T-cell (primary cell): Measurements from ENCODE around the gene HLA-DOB. TPM values are rescaled to one million over a fixed set of nuclear protein-coding genes. Genes with fewer than 3 reads are reported as not detected.
A peak's percentile ranks its signal among the peaks of the same experiment; 100 is the strongest.

Source experiments
- ATAC-seq, 4 experiments: fragments of 200-7000 bp in 3 of 4; fragments of 150-1000 bp in 1 of 4; cut with Tn5 transposase; replicated peaks in 1 of 4; 1 replicate in 3 of 4; 2 replicates in 1 of 4; pipeline ENCODE4 v1.10.0; 2021; ENCODE audit warnings: moderate library complexity in 3 of 4, mild to moderate bottlenecking in 2 of 4, moderate number of reproducible peaks in 1 of 4
- CTCF ChIA-PET, 2 donors: fragments of 300-600 bp; sonication (Branson Sonifier 250); formaldehyde crosslinking; loops; one replicate each; lab custom pipeline; 2022; ENCODE audit warnings: antibody characterized with exemption in 2 of 2; lab: Charles Lee
- POLR2A ChIA-PET, 2 donors: fragments of 300-600 bp; sonication (Branson Sonifier 250); formaldehyde crosslinking; loops; one replicate each; lab custom pipeline; 2022; ENCODE audit warnings: antibody characterized with exemption in 2 of 2; lab: Charles Lee
- DNase-seq, 35 experiments: peaks; one replicate each; pipeline versions ENCODE4 v3.0.0 to v3.0.0-alpha.2; 2013 to 2023
- H3K27ac ChIP-seq: one replicate; pipeline ENCODE4 v1.5.1; 2013; ENCODE audit warnings: low read length
- H3K27me3 ChIP-seq, 2 experiments: replicated peaks in 1 of 2; 1 replicate in 1 of 2; 2 replicates in 1 of 2; pipeline versions ENCODE4 v1.6.1 to v1.7.0; 2013; ENCODE audit warnings: low read length in 1 of 2, mixed read lengths in 1 of 2; ENCODE audit not compliant: control insufficient read depth in 2 of 2, insufficient read depth in 2 of 2; ENCODE audit errors: extremely low read depth in 1 of 2
- H3K36me3 ChIP-seq, 2 donors: 1 replicate in 1 of 2; 2 replicates in 1 of 2; pipeline versions ENCODE4 v1.6.1 to v1.7.0; 2013; ENCODE audit warnings: low read length in 1 of 2; ENCODE audit not compliant: control insufficient read depth in 2 of 2, insufficient read depth in 1 of 2; ENCODE audit errors: extremely low read depth in 1 of 2
- H3K4me1 ChIP-seq, 2 experiments: 1 replicate in 1 of 2; 2 replicates in 1 of 2; pipeline versions ENCODE4 v1.6.1 to v1.7.0; 2013; ENCODE audit warnings: low read length in 2 of 2, mixed read lengths in 1 of 2; ENCODE audit not compliant: insufficient read depth in 2 of 2, control insufficient read depth in 1 of 2; ENCODE audit errors: extremely low read depth in 1 of 2
- H3K4me3 ChIP-seq, 2 donors: 1 replicate in 1 of 2; 2 replicates in 1 of 2; pipeline versions ENCODE4 v1.5.1 to v1.7.0; 2013; ENCODE audit warnings: mild to moderate bottlenecking in 2 of 2, low read length in 1 of 2, moderate library complexity in 1 of 2; ENCODE audit not compliant: control insufficient read depth in 1 of 2; ENCODE audit errors: extremely low read depth in 1 of 2
- H3K9me3 ChIP-seq: 2 replicates; pipeline ENCODE4 v1.7.0; 2013
- H3K27ac Mint-ChIP-seq, 2 donors: one replicate each; pipeline ENCODE4 v1.8.0; 2020 to 2021; ENCODE audit warnings: mild to moderate bottlenecking in 2 of 2, mixed read lengths in 2 of 2
- H3K27me3 Mint-ChIP-seq, 2 donors: one replicate each; pipeline ENCODE4 v1.8.0; 2021 to 2022; ENCODE audit warnings: mixed read lengths in 2 of 2
- H3K36me3 Mint-ChIP-seq: one replicate; pipeline ENCODE4 v1.8.0; 2021; ENCODE audit warnings: mixed read lengths
- H3K4me1 Mint-ChIP-seq, 3 donors: one replicate each; pipeline ENCODE4 v1.8.0; 2020 to 2022; ENCODE audit warnings: mixed read lengths in 3 of 3, mild to moderate bottlenecking in 1 of 3
- H3K4me3 Mint-ChIP-seq, 3 donors: one replicate each; pipeline ENCODE4 v1.8.0; 2020 to 2022; ENCODE audit warnings: mild to moderate bottlenecking in 3 of 3, mixed read lengths in 3 of 3, moderate library complexity in 3 of 3
- H3K9me3 Mint-ChIP-seq, 3 donors: one replicate each; pipeline ENCODE4 v1.8.0; 2020 to 2022; ENCODE audit warnings: mixed read lengths in 3 of 3
- WGBS: methylation state at CpG from one replicate; pipeline ENCODE4 v1.1.5; 2013; ENCODE audit warnings: missing lambda C conversion rate; ENCODE audit not compliant: insufficient coverage; 5-methylcytosine and 5-hydroxymethylcytosine counted together
- total RNA-seq, 35 experiments: library from RNA in 6 of 35; stranded (reverse) in 6 of 35; fragments of 120-200 nt in 1 of 35; gene quantifications; one replicate each; pipeline versions ENCODE4 v1.2.1 to v1.2.4 and lab custom pipeline; 2013 to 2026

The HLA-DOB gene
- total RNA-seq, 5 donors from 2014 or later (not counting 1 experiment from before 2014, with no cell fraction given) = 3.3 to 8.2 (median 3.9) TPM

DNA sequence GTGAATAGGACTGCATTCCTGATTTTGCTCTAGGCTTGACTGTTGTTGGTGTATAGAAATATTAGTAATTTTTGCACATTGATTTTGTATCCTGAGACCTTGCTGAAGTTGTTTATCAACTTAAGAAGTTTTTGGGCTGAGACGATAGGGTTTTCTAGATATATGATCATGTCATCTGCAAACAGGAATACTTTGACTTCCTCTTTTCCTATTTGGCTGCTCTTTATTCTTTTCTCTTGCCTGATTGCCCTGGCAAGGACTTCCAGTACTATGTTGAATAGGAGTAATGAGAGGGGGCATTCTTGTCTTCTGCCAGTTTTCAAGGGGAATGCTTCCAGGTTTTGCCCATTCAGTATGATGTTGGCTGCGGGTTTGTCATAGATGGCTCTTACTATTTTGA, 13.4 kb downstream of the HLA-DOB start:
- ChIA-PET CTCF (no interaction called here), POLR2A (no interaction called here)
- Mint-ChIP-seq H3K4me1 (peaks cover 0 to 5% (median 4%) of the 10 kb centered on the region in 3 donors), H3K27ac (no peak overlapping the region), H3K27me3 (peaks cover 49 to 56% of the 10 kb centered on the region in 2 donors), H3K36me3 (no peaks in the 10 kb centered on the region), H3K4me3 (no peak overlapping the region), H3K9me3 (peaks cover 2 to 8% (median 7%) of the 10 kb centered on the region in 3 donors)
- Histone ChIP-seq H3K9me3 (no peaks in the 10 kb centered on the region), H3K4me1 (peaks cover 0 to 5% of the 10 kb centered on the region in 2 experiments), H3K36me3 (no peaks in the 10 kb centered on the region), H3K27me3 (peaks cover 0 to 9% of the 10 kb centered on the region in 2 experiments), H3K27ac (no peak overlapping the region), H3K4me3 (no peak overlapping the region)
- no peak for DNase-seq
- ATAC-seq = no peak
- 60% methylated on average over 1 of the region's 2 CpGs for WGBS

- no peaks in the 10 kb centered on the region for H3K36me3 Mint-ChIP-seq
- no peak overlapping the region for H3K4me3 Mint-ChIP-seq
- no peak overlapping the region for H3K4me3 ChIP-seq
- H3K27ac ChIP-seq = no peak overlapping the region
- peaks cover 38 to 47% of the 10 kb centered on the region in 2 donors for H3K27me3 Mint-ChIP-seq
- H3K27ac Mint-ChIP-seq = no peak overlapping the region
- H3K9me3 Mint-ChIP-seq = peaks cover 2 to 9% (median 8%) of the 10 kb centered on the region in 3 donors
- H3K9me3 ChIP-seq = no peaks in the 10 kb centered on the region
- H3K27me3 ChIP-seq = peaks cover 0 to 16% of the 10 kb centered on the region in 2 experiments
- no peak for ATAC-seq
- no peak for DNase-seq
- ChIA-PET CTCF (interaction anchor here in 1 of 2 donors (0.7 to 1.5 kb wide), 5 partner anchors 12 to 386 kb away, joined by 3 to 8 read pairs (median 4); no protein-coding TSS in a partner anchor), POLR2A (interaction anchor here in 1 of 2 donors (0.6 kb wide), 1 partner anchor 955 kb away, joined by 6 read pairs; no protein-coding TSS in a partner anchor)
- H3K4me1 Mint-ChIP-seq = peaks cover 10 to 15% (median 13%) of the 10 kb centered on the region in 3 donors
- no peaks in the 10 kb centered on the region for H3K36me3 ChIP-seq
- H3K4me1 ChIP-seq = peaks cover under 1 to 10% of the 10 kb centered on the region in 2 experiments
- no CpG with 5 or more reads among the region's 3 CpGs for WGBS
These were observed 17.1 kb downstream of the HLA-DOB start for GRCh38 chr6:32799740-32800139.

GRCh38 chr6:32799168-32799567, 17.6 kb downstream of the HLA-DOB start:
- no peak for ATAC-seq
- Histone ChIP-seq H3K4me1 (peaks cover 5 to 12% of the 10 kb centered on the region in 2 experiments), H3K36me3 (no peaks in the 10 kb centered on the region), H3K4me3 (no peak overlapping the region), H3K27ac (no peak overlapping the region), H3K9me3 (no peaks in the 10 kb centered on the region), H3K27me3 (peaks cover 0 to 16% of the 10 kb centered on the region in 2 experiments)
- Mint-ChIP-seq H3K27me3 (peaks cover 35 to 43% of the 10 kb centered on the region in 2 donors), H3K9me3 (peaks cover 2 to 9% (median 8%) of the 10 kb centered on the region in 3 donors), H3K36me3 (no peaks in the 10 kb centered on the region), H3K27ac (no peak overlapping the region), H3K4me3 (no peak overlapping the region), H3K4me1 (peaks cover 15 to 20% (median 19%) of the 10 kb centered on the region in 3 donors)
- WGBS = 100% methylated on average over 3 of the region's 3 CpGs
- ChIA-PET CTCF (interaction anchor here in 1 of 2 donors (0.7 to 1.5 kb wide), 5 partner anchors 12 to 386 kb away, joined by 3 to 8 read pairs (median 4); no protein-coding TSS in a partner anchor), POLR2A (no interaction called here)
- no peak for DNase-seq

DNA sequence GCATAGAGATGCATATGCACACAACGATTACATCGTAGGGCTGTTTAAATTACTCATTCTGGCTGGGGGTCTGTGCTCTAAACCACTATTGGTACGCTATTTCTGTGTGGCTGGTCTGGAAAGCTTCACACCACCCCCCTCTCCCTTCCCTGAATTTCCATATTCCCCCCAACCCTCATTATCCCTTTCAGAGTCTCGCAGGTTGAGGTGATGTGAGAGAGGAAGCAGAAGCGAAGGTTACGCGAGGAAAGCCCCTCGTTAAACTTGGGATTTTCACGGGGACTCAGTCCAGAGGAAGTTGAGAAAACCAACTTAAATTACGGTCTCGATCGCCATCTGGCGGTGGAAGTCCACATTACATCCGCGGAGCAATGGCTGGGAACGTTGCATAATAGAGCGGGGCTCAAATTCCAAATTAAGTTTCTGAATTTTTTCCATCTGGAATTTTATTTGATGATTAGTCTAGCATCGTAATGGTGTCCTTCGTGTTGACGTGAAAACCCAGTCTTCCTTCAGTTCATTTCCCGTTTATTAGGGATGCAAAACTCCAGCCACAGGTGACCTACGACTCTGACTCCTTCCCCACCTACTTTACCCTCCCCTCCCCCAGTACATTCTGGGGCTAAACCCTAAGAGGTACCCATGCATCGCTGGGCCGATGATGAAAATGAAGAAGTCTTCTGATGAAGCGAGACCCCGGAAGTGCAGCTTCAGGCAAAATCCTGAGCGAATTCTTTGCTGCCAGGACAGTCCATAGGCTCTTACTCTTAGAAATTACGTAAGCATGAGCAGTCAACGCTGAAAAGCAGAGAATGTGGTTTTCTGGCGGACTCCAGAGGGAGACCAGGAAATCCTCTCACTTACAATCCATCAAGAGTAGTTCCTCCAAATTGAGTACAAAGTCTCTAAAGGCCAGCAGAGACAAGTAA, 19.7 kb downstream of the HLA-DOB start:
- Histone ChIP-seq H3K27ac (no peak overlapping the region), H3K4me3 (peak overlapping the region in 1 of 2 donors; percentile 40), H3K9me3 (no peaks in the 10 kb centered on the region), H3K4me1 (peaks cover 10 to 13% of the 10 kb centered on the region in 2 experiments), H3K36me3 (no peaks in the 10 kb centered on the region), H3K27me3 (peaks cover 0 to 19% of the 10 kb centered on the region in 2 experiments)
- Mint-ChIP-seq H3K27ac (peak overlapping the region in 1 of 2 donors; percentile 30), H3K27me3 (peaks cover 18 to 48% of the 10 kb centered on the region in 2 donors), H3K4me1 (peaks cover 21 to 26% (median 26%) of the 10 kb centered on the region in 3 donors), H3K9me3 (peaks cover 2 to 9% (median 8%) of the 10 kb centered on the region in 3 donors), H3K36me3 (no peaks in the 10 kb centered on the region), H3K4me3 (peak overlapping the region; percentile 40 to 46 (median 44))
- 4% methylated on average over 16 of the region's 30 CpGs for WGBS
- DNase-seq (peak; percentile 32 to 88 (median 71)), ATAC-seq (peak; percentile 76 to 82 (median 80))
- ChIA-PET CTCF (interaction anchor here in 1 of 2 donors (0.5 to 1.6 kb wide), 2 partner anchors 103 to 384 kb away, joined by 3 to 5 read pairs; no protein-coding TSS in a partner anchor), POLR2A (no interaction called here)

- POLR2A ChIA-PET = no interaction called here
- H3K27me3 Mint-ChIP-seq = peaks cover 16 to 53% of the 10 kb centered on the region in 2 donors
- peaks cover 0 to 22% of the 10 kb centered on the region in 2 experiments for H3K27me3 ChIP-seq
These were observed 22.3 kb downstream of the HLA-DOB start for GRCh38 chr6:32794510-32794909.

More at GRCh38 chr6:32794510-32794909, 22.3 kb downstream of the HLA-DOB start:
- H3K27ac ChIP-seq = no peak overlapping the region
- DNase-seq (no peak), ATAC-seq (peak in 1 of 4 experiments; percentile 59)
- H3K36me3 ChIP-seq = no peaks in the 10 kb centered on the region
- H3K4me3 Mint-ChIP-seq = no peak overlapping the region
- no peaks in the 10 kb centered on the region for H3K36me3 Mint-ChIP-seq
- no peaks in the 10 kb centered on the region for H3K9me3 ChIP-seq
- peaks cover 2 to 9% (median 8%) of the 10 kb centered on the region in 3 donors for H3K9me3 Mint-ChIP-seq
- H3K27ac Mint-ChIP-seq = no peak overlapping the region
- H3K4me1 Mint-ChIP-seq = peaks cover 21 to 26% (median 26%) of the 10 kb centered on the region in 3 donors
- H3K4me1 ChIP-seq = peaks cover 10 to 13% of the 10 kb centered on the region in 2 experiments
- CTCF ChIA-PET = interaction anchor here in 1 of 2 donors (1.3 kb wide), 2 partner anchors 9 to 94 kb away, joined by 3 to 4 read pairs; no protein-coding TSS in a partner anchor
- 0% methylated on average over 1 of the region's 2 CpGs for WGBS
- no peak overlapping the region for H3K4me3 ChIP-seq
